ENCODE data around the gene TNIP3.

GRCh38 chr4:121118344-121118743, 45.8 kb downstream of the TNIP3 start:
- TF ChIP-seq CTCF (IDR thresholded peaks at IDR 0.05 in 8 of 11, conservative IDR thresholded peaks at IDR 0.05 in 3 of 11) (no peak), POLR2A (IDR thresholded peaks at IDR 0.05) (no peak)
